Spleen (tissue), 7 donors: ENCODE results near the gene MAMSTR.

ENCODE experiments used
- POLR2A ChIP-seq, 3 donors: fragments of 450-650 bp; IDR thresholded peaks; one replicate each; pipeline ENCODE4 v1.5.1; 2017; ENCODE audit warnings: antibody characterized with exemption in 3 of 3, mild to moderate bottlenecking in 1 of 3
- POLR2AphosphoS5 ChIP-seq, 3 donors: sonication (generic); formaldehyde crosslinking; IDR thresholded peaks; one replicate each; pipeline ENCODE4 v1.5.1; 2017; ENCODE audit warnings: antibody characterized with exemption in 3 of 3
- TF ChIP-seq, protein P1 (sequence below), 11 experiments: fragments of 200-600 bp in 7 of 11; fragments of 450-650 bp in 4 of 11; sonication (generic) in 4 of 11; IDR thresholded peaks in 8 of 11; conservative IDR thresholded peaks in 3 of 11; 1 replicate in 7 of 11; 2 replicates in 4 of 11; pipeline versions ENCODE4 v1.4.0 to v1.8.0; 2016 to 2021; ENCODE audit warnings: antibody characterized with exemption in 11 of 11, inconsistent platforms in 4 of 11, mild to moderate bottlenecking in 1 of 11
- donor health status: DM: no; HTN: no; CAD: no; lungs with moderate emphysema.
- donor health status: DM: no; HTN: no; CAD: no.
- donor health status: DM: no; HTN: no; CAD: no.

DNA sequence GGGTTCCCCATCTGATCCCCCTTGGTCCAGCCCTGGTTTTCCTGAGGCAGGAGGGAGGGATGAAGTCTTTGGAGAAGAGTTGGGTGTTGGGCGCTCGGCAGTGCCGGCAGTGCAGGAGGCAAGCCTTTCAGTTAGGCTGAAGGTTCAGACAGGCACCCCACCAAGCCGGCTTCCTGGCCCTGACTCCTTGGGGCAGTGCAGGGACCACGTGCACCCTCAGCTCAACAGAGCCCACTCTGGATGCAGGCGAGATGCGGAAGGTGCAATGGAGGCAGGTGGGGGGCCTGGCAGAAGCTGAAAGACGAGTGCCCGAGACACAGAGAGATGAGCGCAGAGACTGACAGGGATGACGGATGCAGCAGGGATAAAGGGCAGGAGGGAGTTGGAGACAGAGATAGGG, 11.1 kb downstream of the MAMSTR start:
- no peak for TF ChIP-seq POLR2AphosphoS5 (IDR thresholded peaks at IDR 0.05)
- TF ChIP-seq, protein P1, sequence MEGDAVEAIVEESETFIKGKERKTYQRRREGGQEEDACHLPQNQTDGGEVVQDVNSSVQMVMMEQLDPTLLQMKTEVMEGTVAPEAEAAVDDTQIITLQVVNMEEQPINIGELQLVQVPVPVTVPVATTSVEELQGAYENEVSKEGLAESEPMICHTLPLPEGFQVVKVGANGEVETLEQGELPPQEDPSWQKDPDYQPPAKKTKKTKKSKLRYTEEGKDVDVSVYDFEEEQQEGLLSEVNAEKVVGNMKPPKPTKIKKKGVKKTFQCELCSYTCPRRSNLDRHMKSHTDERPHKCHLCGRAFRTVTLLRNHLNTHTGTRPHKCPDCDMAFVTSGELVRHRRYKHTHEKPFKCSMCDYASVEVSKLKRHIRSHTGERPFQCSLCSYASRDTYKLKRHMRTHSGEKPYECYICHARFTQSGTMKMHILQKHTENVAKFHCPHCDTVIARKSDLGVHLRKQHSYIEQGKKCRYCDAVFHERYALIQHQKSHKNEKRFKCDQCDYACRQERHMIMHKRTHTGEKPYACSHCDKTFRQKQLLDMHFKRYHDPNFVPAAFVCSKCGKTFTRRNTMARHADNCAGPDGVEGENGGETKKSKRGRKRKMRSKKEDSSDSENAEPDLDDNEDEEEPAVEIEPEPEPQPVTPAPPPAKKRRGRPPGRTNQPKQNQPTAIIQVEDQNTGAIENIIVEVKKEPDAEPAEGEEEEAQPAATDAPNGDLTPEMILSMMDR (IDR thresholded peaks at IDR 0.05 in 8 of 11, conservative IDR thresholded peaks at IDR 0.05 in 3 of 11) = no peak
- no peak for TF ChIP-seq POLR2A (IDR thresholded peaks at IDR 0.05)
